GM12878 (cell line): Measurements from ENCODE around the gene FAM3B.

Experiments used
- EP300 ChIP-seq, 2 experiments: fragments of 150-350 bp in 1 of 2; IDR thresholded peaks; 2 replicates each; pipeline ENCODE4 v1.6.1; 2011 to 2012; ENCODE audit warnings: low read depth in 2 of 2, low read length in 2 of 2, borderline replicate concordance in 1 of 2, improper control_type of control experiment in 1 of 2, inconsistent platforms in 1 of 2; ENCODE audit not compliant: control insufficient read depth in 1 of 2
- POLR2A ChIP-seq: IDR thresholded peaks from 2 replicates; pipeline ENCODE4 v1.6.1; 2011; ENCODE audit warnings: low read depth, mild to moderate bottlenecking, low read length
- RBBP5 ChIP-seq: fragments of 200-600 bp; sonication (generic); conservative IDR thresholded peaks from 2 replicates; pipeline ENCODE4 v1.6.1; 2016
- TF ChIP-seq, protein P1 (sequence below), 3 experiments: IDR thresholded peaks in 2 of 3; conservative IDR thresholded peaks in 1 of 3; 2 replicates each; pipeline ENCODE4 v1.5.1; 2011; ENCODE audit warnings: low read depth in 3 of 3, low read length in 3 of 3, mild to moderate bottlenecking in 3 of 3, control low read depth in 2 of 3, moderate library complexity in 2 of 3, inconsistent platforms in 1 of 3, mixed read lengths in 1 of 3; ENCODE audit not compliant: control insufficient read depth in 2 of 3, insufficient read depth in 1 of 3; ENCODE audit errors: extremely low read depth in 1 of 3
- TF ChIP-seq, protein P2 (sequence below): fragments of 450-650 bp; IDR thresholded peaks from 2 replicates; pipeline ENCODE4 v1.6.1; 2016; ENCODE audit warnings: mild to moderate bottlenecking
- TF ChIP-seq, protein P3 (sequence below): IDR thresholded peaks from 2 replicates; pipeline ENCODE4 v1.6.1; 2011; ENCODE audit warnings: borderline replicate concordance, low read depth, mild to moderate bottlenecking, moderate library complexity, mixed read lengths, low read length; ENCODE audit not compliant: insufficient read depth; ENCODE audit errors: extremely low read length

DNA sequence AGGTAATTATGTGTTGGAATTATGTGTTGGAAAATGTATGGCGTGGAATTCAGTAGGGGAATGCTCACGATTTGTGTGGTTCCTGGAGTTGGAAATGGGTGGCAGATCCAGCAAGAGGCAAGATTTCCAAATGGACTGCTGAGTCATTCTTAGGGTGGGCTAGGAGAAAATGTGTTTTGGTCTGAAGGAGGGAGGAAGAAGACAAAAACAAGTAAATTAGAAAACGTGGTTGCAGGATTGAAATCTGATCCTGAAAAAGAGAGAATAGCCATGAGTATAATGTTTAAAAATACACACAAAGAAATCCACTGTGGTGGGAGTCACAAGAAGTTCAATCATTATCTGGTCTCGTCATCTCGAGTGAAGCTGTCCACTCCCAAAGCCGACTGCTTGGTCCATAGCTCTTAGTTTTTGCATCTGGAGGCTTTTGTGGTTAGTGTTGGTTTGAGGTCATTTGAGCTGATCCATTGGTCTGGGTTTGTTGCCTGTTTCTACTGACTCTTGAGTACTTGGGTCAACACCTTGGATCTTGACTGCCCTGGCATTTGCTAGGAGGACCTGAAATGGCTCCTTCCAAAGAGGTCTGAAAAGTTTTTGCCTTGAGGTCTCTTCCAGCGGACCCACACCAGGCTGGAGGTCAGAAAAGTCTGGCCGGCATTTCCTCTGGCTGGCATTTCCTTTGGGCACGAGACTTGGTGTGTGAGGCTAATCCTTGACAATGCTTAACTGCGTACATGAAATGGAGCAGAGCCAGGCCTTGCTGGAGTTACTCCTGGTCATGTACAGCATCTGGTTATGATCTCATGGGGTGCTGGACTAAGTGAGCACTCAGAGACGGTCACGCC lies 54.5 kb downstream of the FAM3B start:
- TF ChIP-seq POLR2A (no peak), EP300 (IDR thresholded peaks at IDR 0.05; ENCODE audit: borderline replicate concordance in 1 of 2, control insufficient read depth in 1 of 2, low read depth in 2 of 2, low read length in 2 of 2) (no peak), RBBP5 (no peak)
- TF ChIP-seq, protein P1, sequence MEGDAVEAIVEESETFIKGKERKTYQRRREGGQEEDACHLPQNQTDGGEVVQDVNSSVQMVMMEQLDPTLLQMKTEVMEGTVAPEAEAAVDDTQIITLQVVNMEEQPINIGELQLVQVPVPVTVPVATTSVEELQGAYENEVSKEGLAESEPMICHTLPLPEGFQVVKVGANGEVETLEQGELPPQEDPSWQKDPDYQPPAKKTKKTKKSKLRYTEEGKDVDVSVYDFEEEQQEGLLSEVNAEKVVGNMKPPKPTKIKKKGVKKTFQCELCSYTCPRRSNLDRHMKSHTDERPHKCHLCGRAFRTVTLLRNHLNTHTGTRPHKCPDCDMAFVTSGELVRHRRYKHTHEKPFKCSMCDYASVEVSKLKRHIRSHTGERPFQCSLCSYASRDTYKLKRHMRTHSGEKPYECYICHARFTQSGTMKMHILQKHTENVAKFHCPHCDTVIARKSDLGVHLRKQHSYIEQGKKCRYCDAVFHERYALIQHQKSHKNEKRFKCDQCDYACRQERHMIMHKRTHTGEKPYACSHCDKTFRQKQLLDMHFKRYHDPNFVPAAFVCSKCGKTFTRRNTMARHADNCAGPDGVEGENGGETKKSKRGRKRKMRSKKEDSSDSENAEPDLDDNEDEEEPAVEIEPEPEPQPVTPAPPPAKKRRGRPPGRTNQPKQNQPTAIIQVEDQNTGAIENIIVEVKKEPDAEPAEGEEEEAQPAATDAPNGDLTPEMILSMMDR (IDR thresholded peaks at IDR 0.05 in 2 of 3, conservative IDR thresholded peaks at IDR 0.05 in 1 of 3; ENCODE audit: control insufficient read depth in 2 of 3, extremely low read depth in 1 of 3, insufficient read depth in 1 of 3, low read depth in 3 of 3, low read length in 3 of 3) = no peak
- TF ChIP-seq, protein P2, sequence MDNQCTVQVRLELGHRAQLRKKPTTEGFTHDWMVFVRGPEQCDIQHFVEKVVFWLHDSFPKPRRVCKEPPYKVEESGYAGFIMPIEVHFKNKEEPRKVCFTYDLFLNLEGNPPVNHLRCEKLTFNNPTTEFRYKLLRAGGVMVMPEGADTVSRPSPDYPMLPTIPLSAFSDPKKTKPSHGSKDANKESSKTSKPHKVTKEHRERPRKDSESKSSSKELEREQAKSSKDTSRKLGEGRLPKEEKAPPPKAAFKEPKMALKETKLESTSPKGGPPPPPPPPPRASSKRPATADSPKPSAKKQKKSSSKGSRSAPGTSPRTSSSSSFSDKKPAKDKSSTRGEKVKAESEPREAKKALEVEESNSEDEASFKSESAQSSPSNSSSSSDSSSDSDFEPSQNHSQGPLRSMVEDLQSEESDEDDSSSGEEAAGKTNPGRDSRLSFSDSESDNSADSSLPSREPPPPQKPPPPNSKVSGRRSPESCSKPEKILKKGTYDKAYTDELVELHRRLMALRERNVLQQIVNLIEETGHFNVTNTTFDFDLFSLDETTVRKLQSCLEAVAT = 0 out of 2 replicates have a peak, but pooled peaks have one; percentile 3
- TF ChIP-seq, protein P3, sequence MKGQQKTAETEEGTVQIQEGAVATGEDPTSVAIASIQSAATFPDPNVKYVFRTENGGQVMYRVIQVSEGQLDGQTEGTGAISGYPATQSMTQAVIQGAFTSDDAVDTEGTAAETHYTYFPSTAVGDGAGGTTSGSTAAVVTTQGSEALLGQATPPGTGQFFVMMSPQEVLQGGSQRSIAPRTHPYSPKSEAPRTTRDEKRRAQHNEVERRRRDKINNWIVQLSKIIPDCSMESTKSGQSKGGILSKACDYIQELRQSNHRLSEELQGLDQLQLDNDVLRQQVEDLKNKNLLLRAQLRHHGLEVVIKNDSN = no peak
